ENCODE measurements around the gene CDC26.
"Not testable (repeated sequence)": the region's sequence is repeated elsewhere in the genome, so short reads cannot be mapped to it uniquely, and the experiment has no call there.

Gene CDC26

DNA sequence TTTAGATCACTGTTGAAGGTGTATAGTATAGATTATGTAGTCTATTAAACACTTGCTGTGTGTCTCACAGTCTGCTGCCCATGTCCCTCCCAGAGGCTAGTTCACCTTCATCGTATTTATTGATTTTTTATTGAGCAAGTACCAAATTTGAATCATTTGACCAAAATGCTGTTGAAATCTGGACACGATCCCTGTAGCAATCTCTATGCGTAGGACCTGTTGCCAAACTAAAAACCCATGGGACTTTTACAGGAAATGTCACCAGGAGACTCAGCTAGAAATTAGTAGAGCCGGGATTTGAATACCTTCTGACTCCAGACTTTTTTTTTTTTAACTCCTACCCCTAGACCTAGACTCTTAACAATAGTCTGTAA, 36.5 kb downstream of the CDC26 start:
- FAIRE-seq (no peak), DNase-seq (ENCODE audit: insufficient read length, low spot score) (no peak)
- no peak for TF ChIP-seq POLR2A (IDR thresholded peaks at IDR 0.05; ENCODE audit: low read depth, low read length)

DNA sequence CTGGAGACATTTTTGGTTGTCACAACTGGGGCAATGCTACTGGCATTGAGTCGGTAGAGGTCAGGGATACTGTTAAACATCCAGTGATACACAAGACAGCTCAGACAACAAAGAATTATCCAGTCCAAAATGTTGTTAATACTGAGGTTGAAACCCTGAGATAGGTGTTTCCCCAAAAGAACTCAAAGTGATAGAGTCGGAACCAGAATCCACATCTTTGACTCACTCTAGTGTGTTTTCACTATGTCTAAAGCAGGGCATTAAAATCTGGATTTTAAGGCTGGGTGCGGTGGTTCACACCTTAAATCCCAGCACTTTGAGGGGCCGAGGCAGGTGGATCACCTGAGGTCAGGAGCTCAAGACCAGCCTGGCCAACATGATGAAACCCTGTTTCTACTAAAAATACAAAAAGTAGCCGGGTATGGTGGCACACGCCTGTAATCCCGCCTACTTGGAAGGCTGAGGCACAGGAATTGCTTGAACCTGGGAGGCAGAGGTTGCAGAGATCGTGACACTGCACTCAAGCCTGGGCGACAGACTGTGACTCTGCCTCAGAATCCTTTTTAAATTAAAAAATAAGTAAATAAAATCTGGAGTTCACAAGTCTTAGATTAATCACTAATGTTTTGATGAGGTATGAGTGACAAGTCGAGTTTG, 37.0 kb downstream of the CDC26 start:
- TF ChIP-seq POLR2A (IDR thresholded peaks at IDR 0.05; ENCODE audit: low read depth, low read length), result no peak
- FAIRE-seq, result no peak
- no peak for DNase-seq (ENCODE audit: insufficient read length, low spot score)

DNA sequence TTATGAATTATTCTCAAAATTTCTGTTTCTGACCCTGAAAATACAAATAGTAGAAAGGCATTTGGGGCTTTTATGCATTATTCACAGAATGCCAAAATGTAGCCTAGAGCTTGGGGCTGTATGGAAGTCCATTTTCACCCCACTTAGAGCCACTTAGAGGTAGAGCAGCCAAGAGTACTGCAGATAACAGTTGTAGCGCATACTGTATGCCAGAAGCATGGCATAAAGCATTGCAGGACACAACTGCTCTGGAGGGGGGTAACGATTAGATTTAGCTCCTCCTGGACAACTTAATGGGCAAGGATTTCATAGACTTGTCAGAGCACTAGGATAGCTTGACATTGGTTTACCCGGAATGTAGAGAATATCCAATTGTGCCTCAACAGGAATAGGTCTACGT, 38.3 kb downstream of the CDC26 start:
- no peak for TF ChIP-seq POLR2A (IDR thresholded peaks at IDR 0.05; ENCODE audit: low read depth, low read length)
- DNase-seq (ENCODE audit: insufficient read length, low spot score) (no peak), FAIRE-seq (no peak)

DNA sequence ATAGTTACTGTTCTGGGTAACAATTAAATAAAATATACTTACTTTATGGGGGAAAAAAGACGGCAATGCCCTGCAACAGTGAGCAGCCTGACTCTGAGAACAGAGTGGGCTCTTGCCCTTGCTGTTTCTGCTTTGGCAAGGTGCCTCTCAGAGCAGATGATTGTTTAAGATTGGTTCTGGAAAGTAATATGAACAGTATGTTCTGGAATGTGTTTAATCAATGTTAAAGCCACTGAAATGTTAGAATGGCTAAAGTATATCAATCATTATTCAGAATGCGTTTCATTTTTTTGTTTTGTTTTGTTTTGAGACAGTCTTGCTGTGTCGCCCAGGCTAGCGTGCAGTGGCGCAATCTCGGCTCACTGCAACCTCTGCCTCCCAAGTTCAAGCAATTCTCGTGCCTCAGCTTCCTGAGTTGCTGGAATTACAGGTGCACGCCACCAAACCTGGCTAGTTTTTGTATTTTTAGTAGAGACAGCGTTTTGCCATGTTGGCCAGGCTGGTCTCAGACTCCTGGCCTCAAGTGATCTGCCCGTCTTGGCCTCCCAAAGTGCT, 39.6 kb downstream of the CDC26 start:
- not testable (repeated sequence) for FAIRE-seq; DNase-seq (ENCODE audit: insufficient read length, low spot score)

DNA sequence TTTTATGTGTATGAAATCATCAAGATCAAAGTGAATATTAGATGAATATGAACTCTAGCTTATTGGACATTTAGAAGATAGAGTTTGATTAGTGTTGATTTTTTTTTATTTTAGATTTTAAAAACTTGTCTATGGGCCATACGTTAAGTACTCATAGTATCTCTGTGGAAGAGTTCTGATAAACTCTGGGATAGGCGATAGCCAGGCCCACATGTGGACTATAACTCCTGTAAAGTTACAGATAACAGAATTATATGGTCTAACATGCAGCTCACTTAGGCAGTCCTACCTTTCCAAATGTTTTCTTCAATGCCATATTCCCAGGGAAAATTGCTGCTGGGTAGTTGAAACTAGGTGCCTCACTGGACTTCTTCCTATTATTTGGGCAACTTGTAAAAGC, 43.7 kb downstream of the CDC26 start:
- DNase-seq (ENCODE audit: insufficient read length, low spot score), result no peak
- FAIRE-seq, result no peak
- no peak for TF ChIP-seq POLR2A (IDR thresholded peaks at IDR 0.05; ENCODE audit: low read depth, low read length)

DNA sequence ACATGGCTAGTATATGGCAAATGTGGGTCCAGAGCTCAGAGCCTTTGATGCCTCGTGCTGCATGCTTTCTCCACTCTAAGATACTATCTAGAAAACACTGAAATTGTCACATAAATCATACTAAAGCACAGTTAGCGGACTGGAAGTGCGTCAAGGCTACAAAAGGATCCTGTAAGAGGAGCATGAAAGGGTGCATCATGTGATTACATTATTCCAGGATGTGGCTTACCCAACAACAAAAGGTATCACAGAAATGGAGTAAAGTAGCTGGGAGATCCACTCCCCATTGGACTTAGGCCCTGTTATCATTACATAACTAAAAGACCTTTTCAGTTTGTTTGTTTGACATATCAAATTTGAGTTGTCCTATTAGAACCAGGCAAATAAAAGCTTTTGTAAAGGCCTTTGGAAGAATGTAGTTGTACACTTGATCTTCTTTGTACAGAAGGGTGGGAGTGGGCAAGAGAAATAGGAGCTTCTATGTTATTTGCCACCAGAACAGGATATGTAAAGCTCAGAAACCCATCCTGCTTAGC, 47.2 kb downstream of the CDC26 start:
- no peak for TF ChIP-seq POLR2A (IDR thresholded peaks at IDR 0.05; ENCODE audit: low read depth, low read length)
- DNase-seq (ENCODE audit: insufficient read length, low spot score) (no peak), FAIRE-seq (no peak)

DNA sequence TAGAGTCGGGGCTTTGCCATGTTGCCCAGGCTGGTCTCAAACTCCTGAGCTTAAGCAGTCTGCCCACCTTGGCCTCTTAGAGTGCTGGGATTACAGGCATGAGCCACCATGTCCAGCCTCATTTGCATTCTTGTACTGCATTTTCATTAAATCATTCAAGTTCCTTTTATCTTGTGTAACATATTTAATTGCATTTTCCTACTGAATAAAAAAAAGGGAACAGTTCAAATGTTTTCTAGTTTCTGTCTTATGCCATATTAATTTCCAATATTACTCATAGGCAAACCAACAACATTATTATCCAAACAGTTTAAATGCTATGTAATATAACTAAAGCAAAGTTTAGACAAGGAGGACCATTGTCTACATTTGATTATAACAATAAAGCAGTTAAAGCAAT, 47.9 kb downstream of the CDC26 start:
- no peak for DNase-seq (ENCODE audit: insufficient read length, low spot score)
- FAIRE-seq, result no peak
- no peak for TF ChIP-seq POLR2A (IDR thresholded peaks at IDR 0.05; ENCODE audit: low read depth, low read length)

DNA sequence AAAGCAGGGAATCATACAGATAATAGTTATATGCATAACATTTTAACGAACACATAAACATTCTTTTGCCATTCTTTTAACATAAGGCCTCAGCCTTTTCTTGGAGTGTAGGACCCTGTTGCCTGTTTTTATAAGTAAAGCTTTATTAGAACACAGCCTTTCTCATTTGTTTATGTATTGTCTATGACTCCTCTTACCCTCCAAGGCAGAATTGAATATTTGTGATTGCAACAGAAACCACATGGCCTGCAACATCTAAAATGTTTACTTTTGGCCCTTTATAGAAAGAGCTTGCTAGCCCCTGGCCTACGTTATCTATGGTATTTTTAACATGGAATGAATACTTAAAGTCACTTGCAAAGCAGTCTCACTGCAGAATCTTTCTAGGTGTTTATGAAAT, 51.4 kb downstream of the CDC26 start:
- DNase-seq (ENCODE audit: insufficient read length, low spot score) (no peak), FAIRE-seq (peak; percentile 6)
- no peak for TF ChIP-seq POLR2A (IDR thresholded peaks at IDR 0.05; ENCODE audit: low read depth, low read length)

DNA sequence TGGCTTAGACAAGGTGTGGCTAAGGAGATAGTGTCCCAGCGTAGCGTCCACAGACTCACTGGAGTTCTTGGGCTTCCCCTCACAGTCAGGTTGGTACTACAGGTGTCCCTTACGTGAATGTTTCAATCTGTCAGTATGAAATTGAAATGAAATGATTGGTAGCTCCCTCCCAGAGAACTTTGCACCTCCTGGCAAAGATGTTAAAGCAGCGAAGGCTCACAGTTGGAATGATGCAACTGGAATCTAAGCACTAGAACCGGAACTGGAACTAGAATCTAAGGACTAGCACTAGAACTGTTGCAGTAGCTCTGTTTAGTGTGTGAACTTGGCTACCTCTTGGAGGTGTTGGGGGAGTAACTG, 52.9 kb downstream of the CDC26 start:
- no peak for DNase-seq (ENCODE audit: insufficient read length, low spot score)
- no peak for TF ChIP-seq POLR2A (IDR thresholded peaks at IDR 0.05; ENCODE audit: low read depth, low read length)
- FAIRE-seq, result peak; percentile 83

DNA sequence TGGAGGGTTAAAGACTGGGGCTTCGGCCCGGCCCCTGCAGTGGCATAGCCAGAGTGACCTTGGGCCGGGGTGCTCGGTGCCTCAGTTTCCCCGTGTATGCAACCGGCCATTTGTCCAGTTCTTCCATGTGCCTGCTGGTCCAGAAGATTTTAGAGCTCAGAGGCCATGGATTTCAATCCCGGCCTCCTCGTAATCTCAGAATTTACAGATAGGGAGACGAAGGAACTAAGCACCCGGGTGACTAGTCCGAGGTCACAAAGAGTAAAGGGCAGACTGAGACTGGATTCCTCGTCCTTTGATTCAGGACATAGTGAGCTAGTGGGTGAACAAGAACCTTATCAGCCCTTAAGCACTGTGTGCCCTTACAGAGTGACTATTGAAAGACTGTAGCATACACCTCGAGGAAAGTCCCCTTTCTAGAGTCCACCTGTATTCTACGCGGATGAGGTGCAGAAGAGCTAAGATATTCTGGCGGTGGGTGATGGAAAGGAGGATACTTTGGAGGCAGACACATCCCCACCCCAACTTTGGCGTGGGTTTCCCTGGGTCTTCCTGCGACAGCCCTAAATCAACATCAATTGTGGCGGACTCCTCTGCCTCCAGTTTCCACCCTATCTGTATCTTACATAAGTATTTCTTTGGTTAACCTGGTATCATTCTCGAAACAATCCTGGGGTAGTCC, 53.4 kb downstream of the CDC26 start:
- DNase-seq (ENCODE audit: insufficient read length, low spot score) (peak; percentile 8), FAIRE-seq (peak; percentile 62)
- no peak for TF ChIP-seq POLR2A (IDR thresholded peaks at IDR 0.05; ENCODE audit: low read depth, low read length)

DNA sequence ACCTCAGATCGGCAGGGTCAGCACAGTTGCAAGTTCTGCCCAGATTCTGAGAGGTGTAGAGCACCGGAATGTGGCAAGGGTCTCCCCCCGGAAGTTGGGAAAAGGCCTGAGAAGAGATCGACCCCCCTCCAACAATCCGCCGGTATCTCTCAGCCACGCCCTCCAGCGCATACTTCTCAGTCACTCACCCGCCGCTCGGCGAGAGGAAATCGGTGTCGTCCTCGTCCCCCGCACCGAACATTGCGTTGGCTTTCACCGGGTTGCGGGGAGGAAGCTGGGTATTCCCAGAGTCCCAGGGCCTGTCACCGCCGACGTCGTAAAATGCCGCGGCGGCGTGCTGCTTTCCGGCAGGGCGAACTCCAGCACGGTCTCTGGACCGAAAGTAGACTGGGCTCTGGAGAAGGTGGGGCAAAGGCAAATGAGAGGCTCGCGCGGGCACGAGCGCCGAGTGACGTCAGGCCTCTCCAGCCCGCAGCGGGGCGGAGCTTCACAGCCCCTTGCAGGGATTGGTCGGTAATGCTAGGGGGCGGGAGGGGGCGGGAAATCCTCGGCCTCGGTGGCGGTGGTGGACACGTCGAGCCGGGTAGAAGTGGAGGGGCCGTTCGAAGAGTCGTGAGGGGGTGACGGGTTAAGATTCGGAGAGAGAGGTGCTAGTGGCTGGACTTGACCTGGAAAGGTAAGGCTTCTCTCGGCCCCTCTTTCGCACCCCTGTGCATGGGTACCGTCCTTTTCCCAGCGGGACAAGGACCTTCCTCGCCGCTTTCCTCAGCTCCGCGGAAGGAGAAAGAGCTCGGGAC, 54.2 kb downstream of the CDC26 start, which contains the start of the genes FKBP15 and SLC31A1:
Gene FKBP15, minus strand, starts transcription at position 275 of the 797 bp plus-strand sequence. Its CDS starts 34 bp downstream, at position 241.
Gene SLC31A1, plus strand, starts transcription at position 542 of the 797 bp plus-strand sequence. CDS start 34,605 bp downstream, outside the sequence.
- TF ChIP-seq POLR2A (IDR thresholded peaks at IDR 0.05; ENCODE audit: low read depth, low read length), result peak; percentile 71
- peak; percentile 100 for FAIRE-seq
- peak; percentile 91 for DNase-seq (ENCODE audit: insufficient read length, low spot score)

DNA sequence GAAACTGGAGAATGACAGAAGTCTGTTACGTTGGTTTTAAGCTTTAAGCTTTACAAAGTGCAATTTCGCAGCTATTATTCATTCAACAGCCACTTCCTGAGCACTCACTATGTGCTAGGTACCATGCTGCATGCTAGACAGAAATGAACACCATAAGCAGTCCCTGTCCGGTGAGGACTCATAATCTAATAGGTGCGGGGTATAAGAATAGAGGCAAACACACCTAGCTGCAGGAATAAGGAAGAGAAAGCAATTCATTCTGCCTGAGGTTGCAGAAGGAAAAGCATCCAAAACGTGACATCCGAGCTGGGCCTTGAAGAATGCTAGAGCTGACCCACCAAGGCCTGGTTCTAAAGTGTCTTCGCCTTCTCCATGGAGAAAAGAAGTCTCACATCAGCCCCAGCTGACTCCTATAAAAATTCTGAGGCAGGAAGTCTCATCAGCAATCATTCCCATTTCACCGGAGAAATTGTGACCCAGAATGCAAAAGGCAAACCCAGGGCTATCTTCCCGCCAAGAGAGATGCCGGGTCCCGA, 54.8 kb downstream of the CDC26 start:
- TF ChIP-seq POLR2A (IDR thresholded peaks at IDR 0.05; ENCODE audit: low read depth, low read length), result no peak
- DNase-seq (ENCODE audit: insufficient read length, low spot score) (no peak), FAIRE-seq (peak; percentile 79)

DNA sequence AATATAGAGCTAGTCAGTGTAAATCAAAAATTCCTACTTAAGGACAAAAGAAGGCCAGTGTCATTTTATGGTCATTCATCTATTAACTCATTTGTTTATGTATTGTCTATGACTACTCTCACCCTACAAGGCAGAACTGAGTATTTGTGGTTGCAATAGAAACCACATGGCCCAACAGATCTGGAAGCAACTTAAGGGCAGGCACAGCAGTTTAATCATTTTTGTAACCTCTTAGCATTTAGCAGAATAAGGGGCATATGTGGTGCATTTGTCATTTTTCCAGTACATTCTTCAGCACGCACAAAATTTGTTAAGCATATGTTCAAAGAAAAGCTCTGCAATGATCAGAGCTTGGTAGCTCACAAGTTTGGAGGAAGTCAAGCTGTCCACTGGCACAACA, 55.4 kb downstream of the CDC26 start:
- TF ChIP-seq POLR2A (IDR thresholded peaks at IDR 0.05; ENCODE audit: low read depth, low read length), result no peak
- DNase-seq (ENCODE audit: insufficient read length, low spot score) (no peak), FAIRE-seq (no peak)

Data from H54 (cell line).